ENCODE measurements around the gene CPNE1. TPM values are rescaled to one million over a fixed set of nuclear protein-coding genes. Genes with fewer than 3 reads are reported as not detected.

CPNE1 gene
- total RNA-seq, 1 experiment from 2014 or later: 155 TPM

- Mint-ChIP-seq H3K36me3 (ENCODE audit: insufficient read depth in 1 of 3, low read depth in 3 of 3) (peaks cover 0 to 3% (median 0%) of the 10 kb centered on the region in 3 experiments; a peak in 2 of 7 replicates), H3K4me1 (no peaks in the 10 kb centered on the region), H3K27me3 (ENCODE audit: low read depth) (peaks cover 1% of the 10 kb centered on the region; the same call in 1 of the 2 replicates), H3K27ac (no peak overlapping the region; a peak in 1 of 7 replicates), H3K4me3 (no peak overlapping the region), H3K9me3 (peaks cover 0 to 2% of the 10 kb centered on the region in 2 experiments; a peak in 2 of 5 replicates)
- H3K18ac ChIP-seq (ENCODE audit: insufficient read length, low read depth, low read length): no peak overlapping the region
- no peaks in the 10 kb centered on the region for H3K79me1 ChIP-seq (ENCODE audit: insufficient read depth, low read depth, low read length, poor library complexity, severe bottlenecking)
- H3K9me3 ChIP-seq (ENCODE audit: control insufficient read depth, low read depth, low read length): no peaks in the 10 kb centered on the region
- H3K27me3 ChIP-seq (ENCODE audit: insufficient read depth, low read length): no peaks in the 10 kb centered on the region
- no peaks in the 10 kb centered on the region for H3K79me2 ChIP-seq (ENCODE audit: insufficient read depth, low read length)
- no CpG with 5 or more reads among the region's 12 CpGs for WGBS (ENCODE audit: extremely low coverage, insufficient read length, low lambda C conversion rate)
- no peak overlapping the region for H2BK12ac ChIP-seq (ENCODE audit: insufficient read length, low read depth, low read length)
- H2AK5ac ChIP-seq (ENCODE audit: insufficient read length, low read length): no peak overlapping the region
- H3K4ac ChIP-seq (ENCODE audit: low read depth, low read length): no peak overlapping the region
- no peak overlapping the region for H3K4me2 ChIP-seq (ENCODE audit: insufficient read depth, insufficient read length, low read length)
- no peak overlapping the region for H4K91ac ChIP-seq (ENCODE audit: insufficient read length, low read depth, low read length)
- H2BK15ac ChIP-seq (ENCODE audit: low read depth, low read length): no peak overlapping the region
- H3K23ac ChIP-seq (ENCODE audit: insufficient read length, low read depth, low read length): no peak overlapping the region
- H2BK5ac ChIP-seq (ENCODE audit: insufficient read length, low read length): no peak overlapping the region
- H3K9ac ChIP-seq (ENCODE audit: extremely low read depth, insufficient read length, low read length): no peak overlapping the region
- DNase-seq: no peak
- TF ChIP-seq, protein P1, sequence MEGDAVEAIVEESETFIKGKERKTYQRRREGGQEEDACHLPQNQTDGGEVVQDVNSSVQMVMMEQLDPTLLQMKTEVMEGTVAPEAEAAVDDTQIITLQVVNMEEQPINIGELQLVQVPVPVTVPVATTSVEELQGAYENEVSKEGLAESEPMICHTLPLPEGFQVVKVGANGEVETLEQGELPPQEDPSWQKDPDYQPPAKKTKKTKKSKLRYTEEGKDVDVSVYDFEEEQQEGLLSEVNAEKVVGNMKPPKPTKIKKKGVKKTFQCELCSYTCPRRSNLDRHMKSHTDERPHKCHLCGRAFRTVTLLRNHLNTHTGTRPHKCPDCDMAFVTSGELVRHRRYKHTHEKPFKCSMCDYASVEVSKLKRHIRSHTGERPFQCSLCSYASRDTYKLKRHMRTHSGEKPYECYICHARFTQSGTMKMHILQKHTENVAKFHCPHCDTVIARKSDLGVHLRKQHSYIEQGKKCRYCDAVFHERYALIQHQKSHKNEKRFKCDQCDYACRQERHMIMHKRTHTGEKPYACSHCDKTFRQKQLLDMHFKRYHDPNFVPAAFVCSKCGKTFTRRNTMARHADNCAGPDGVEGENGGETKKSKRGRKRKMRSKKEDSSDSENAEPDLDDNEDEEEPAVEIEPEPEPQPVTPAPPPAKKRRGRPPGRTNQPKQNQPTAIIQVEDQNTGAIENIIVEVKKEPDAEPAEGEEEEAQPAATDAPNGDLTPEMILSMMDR (conservative IDR thresholded peaks at IDR 0.05): no peak
- no peak overlapping the region for H2BK120ac ChIP-seq (ENCODE audit: low read depth, low read length, poor library complexity, severe bottlenecking)
- no peak overlapping the region for H4K8ac ChIP-seq (replicated peaks; ENCODE audit: insufficient read length, low read depth, low read length)
- no peak overlapping the region for H3K56ac ChIP-seq (ENCODE audit: insufficient read length, low read depth, low read length)
- H4K20me1 ChIP-seq (ENCODE audit: control insufficient read depth, insufficient read depth, insufficient read length): no peaks in the 10 kb centered on the region
- H3T11ph ChIP-seq (ENCODE audit: low read length): no peak overlapping the region
- no peak overlapping the region for H2BK20ac ChIP-seq (ENCODE audit: low read depth, low read length, poor library complexity, severe bottlenecking)
- no peak overlapping the region for H2AFZ ChIP-seq (ENCODE audit: low read length)
- H3K4me1 ChIP-seq (ENCODE audit: insufficient read depth, low read length): no peaks in the 10 kb centered on the region
- no peak overlapping the region for H3K27ac ChIP-seq (ENCODE audit: insufficient read length, low read depth, low read length)
- H3K14ac ChIP-seq (ENCODE audit: insufficient read depth, low read length): no peak overlapping the region
- H4K5ac ChIP-seq (ENCODE audit: insufficient read length, low read depth, low read length): no peak overlapping the region
- H3K23me2 ChIP-seq (ENCODE audit: insufficient read length, low read depth, low read length, poor library complexity, severe bottlenecking): no peaks in the 10 kb centered on the region
Observed at GRCh38 chr20:35582741-35583404, 81.8 kb downstream of the CPNE1 start.

Measured in H9 (cell line).